Activated T-cell treated with anti-CD3 and anti-CD28 coated beads for 1 hour (primary cell): ENCODE measurements around the gene GSE1.

Source experiments
- DNase-seq: peaks from one replicate; pipeline ENCODE4 v3.0.0-alpha.2; 2020; ENCODE audit warnings: low read depth

GSE1 gene

GRCh38 chr16:85681255-85681654 is 68.1 kb downstream of the GSE1 start:
- no peak for DNase-seq

GRCh38 chr16:85682516-85682915 is 69.4 kb downstream of the GSE1 start:
- no peak for DNase-seq

GRCh38 chr16:85683363-85683762 is 70.2 kb downstream of the GSE1 start:
- no peak for DNase-seq

- DNase-seq: no peak
Observed at GRCh38 chr16:85685251-85685650, 72.1 kb downstream of the GSE1 start.

- DNase-seq: no peak
Observed at GRCh38 chr16:85686912-85687591, 73.9 kb downstream of the GSE1 start.

GRCh38 chr16:85687651-85688471 is 74.7 kb downstream of the GSE1 start:
- no peak for DNase-seq

- DNase-seq: peak; percentile 79
Observed at GRCh38 chr16:85688586-85689284, 75.6 kb downstream of the GSE1 start, which contains the start of gene GINS2. Gene GINS2 (minus strand): TSS chr16:85688954. CDS start chr16:85688898, 56 bp downstream.

- no peak for DNase-seq
Observed at GRCh38 chr16:85689285-85689949, 76.3 kb downstream of the GSE1 start.

GRCh38 chr16:85689950-85690320 is 76.8 kb downstream of the GSE1 start:
- no peak for DNase-seq

- DNase-seq: no peak
Observed at GRCh38 chr16:85690469-85691064, 77.4 kb downstream of the GSE1 start.

GRCh38 chr16:85695196-85696128 is 82.3 kb downstream of the GSE1 start:
- no peak for DNase-seq

GRCh38 chr16:85696781-85697180 is 83.7 kb downstream of the GSE1 start:
- no peak for DNase-seq

- DNase-seq: no peak
Observed at GRCh38 chr16:85697431-85697830, 84.3 kb downstream of the GSE1 start.

- DNase-seq: no peak
Observed at GRCh38 chr16:85698459-85698891, 85.4 kb downstream of the GSE1 start.

GRCh38 chr16:85698935-85699558 is 85.9 kb downstream of the GSE1 start:
- DNase-seq: no peak

- DNase-seq: no peak
Observed at GRCh38 chr16:85699628-85700027, 86.5 kb downstream of the GSE1 start.

GRCh38 chr16:85704011-85704410 is 90.9 kb downstream of the GSE1 start:
- no peak for DNase-seq

- DNase-seq: no peak
Observed at GRCh38 chr16:85704900-85705846, 92.1 kb downstream of the GSE1 start.

- DNase-seq: no peak
Observed at GRCh38 chr16:85706449-85707034, 93.4 kb downstream of the GSE1 start.
